Stomach (tissue), 4 donors: ENCODE data around the gene ERMAP.

Experiments
- POLR2A ChIP-seq, 4 donors: fragments of 450-650 bp; IDR thresholded peaks; one replicate each; pipeline ENCODE4 v1.6.1; 2016; ENCODE audit warnings: antibody characterized with exemption in 4 of 4, control low read depth in 2 of 4, mild to moderate bottlenecking in 1 of 4, moderate library complexity in 1 of 4
- POLR2AphosphoS5 ChIP-seq, 3 donors: sonication (generic); formaldehyde crosslinking; IDR thresholded peaks; one replicate each; pipeline ENCODE4 v1.6.1; 2016; ENCODE audit warnings: antibody characterized with exemption in 3 of 3
- TF ChIP-seq, protein P1 (sequence below), 7 experiments: fragments of 450-650 bp in 4 of 7; fragments of 200-600 bp in 3 of 7; sonication (generic) in 3 of 7; IDR thresholded peaks; one replicate each; pipeline ENCODE4 v1.5.1; 2016 to 2019; ENCODE audit warnings: antibody characterized with exemption in 7 of 7, control low read depth in 2 of 7, mild to moderate bottlenecking in 1 of 7

DNA sequence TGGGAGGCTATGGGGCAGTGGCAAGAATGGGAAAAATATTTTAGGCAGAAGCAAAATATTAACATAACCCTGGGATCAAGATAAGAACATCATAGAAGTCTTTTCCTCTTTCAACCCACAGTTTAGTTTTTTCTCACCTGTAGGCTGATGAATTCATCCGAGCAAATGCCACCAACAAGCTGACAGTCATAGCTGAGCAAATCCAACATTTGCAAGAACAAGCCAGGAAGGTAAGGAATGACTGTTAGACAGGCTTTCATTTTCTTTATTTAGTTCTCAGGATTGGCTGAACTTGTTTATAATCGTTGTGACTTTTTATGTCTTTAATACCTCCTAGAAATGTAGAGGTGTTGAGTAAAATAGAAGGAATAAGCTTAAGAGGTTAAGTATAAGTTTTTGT, 43.5 kb upstream of the ERMAP start:
- no peak for TF ChIP-seq POLR2A (IDR thresholded peaks at IDR 0.05)
- TF ChIP-seq, protein P1, sequence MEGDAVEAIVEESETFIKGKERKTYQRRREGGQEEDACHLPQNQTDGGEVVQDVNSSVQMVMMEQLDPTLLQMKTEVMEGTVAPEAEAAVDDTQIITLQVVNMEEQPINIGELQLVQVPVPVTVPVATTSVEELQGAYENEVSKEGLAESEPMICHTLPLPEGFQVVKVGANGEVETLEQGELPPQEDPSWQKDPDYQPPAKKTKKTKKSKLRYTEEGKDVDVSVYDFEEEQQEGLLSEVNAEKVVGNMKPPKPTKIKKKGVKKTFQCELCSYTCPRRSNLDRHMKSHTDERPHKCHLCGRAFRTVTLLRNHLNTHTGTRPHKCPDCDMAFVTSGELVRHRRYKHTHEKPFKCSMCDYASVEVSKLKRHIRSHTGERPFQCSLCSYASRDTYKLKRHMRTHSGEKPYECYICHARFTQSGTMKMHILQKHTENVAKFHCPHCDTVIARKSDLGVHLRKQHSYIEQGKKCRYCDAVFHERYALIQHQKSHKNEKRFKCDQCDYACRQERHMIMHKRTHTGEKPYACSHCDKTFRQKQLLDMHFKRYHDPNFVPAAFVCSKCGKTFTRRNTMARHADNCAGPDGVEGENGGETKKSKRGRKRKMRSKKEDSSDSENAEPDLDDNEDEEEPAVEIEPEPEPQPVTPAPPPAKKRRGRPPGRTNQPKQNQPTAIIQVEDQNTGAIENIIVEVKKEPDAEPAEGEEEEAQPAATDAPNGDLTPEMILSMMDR (IDR thresholded peaks at IDR 0.05), result no peak
- TF ChIP-seq POLR2AphosphoS5 (IDR thresholded peaks at IDR 0.05), result no peak
